Caco-2 (cell line): Measurements from ENCODE around the gene AKAP7. TPM values are rescaled to one million over a fixed set of nuclear protein-coding genes. Genes with fewer than 3 reads are reported as not detected.

Source experiments
- BruUV-seq: library from RNA; stranded (reverse); fragments of 400-500 nt; replicated peaks from 2 replicates; lab custom pipeline; 2021; lab: Mats Ljungman, UMichigan
- CTCF ChIA-PET: fragments of 300-600 bp; sonication (Branson Sonifier 250); formaldehyde crosslinking; loops from one replicate; lab custom pipeline; 2022; ENCODE audit warnings: antibody characterized with exemption; lab: Charles Lee
- POLR2A ChIA-PET: fragments of 300-600 bp; sonication (Branson Sonifier 250); formaldehyde crosslinking; loops from one replicate; lab custom pipeline; 2022; ENCODE audit warnings: antibody characterized with exemption; lab: Charles Lee
- DNase-seq, 2 experiments: peaks; one replicate each; pipeline versions ENCODE4 v3.0.0 to v3.0.0-alpha.2; 2020 to 2022
- H3K27me3 ChIP-seq: replicated peaks from 2 replicates; pipeline ENCODE4 v1.6.0; 2011; ENCODE audit warnings: low read length; ENCODE audit not compliant: control insufficient read depth, insufficient read depth
- H3K36me3 ChIP-seq: 2 replicates; pipeline ENCODE4 v1.5.1; 2011; ENCODE audit warnings: low read length; ENCODE audit not compliant: control insufficient read depth, insufficient read depth
- H3K4me1 ChIP-seq: fragments of 250-450 bp; sonication (Bioruptor Pico); 2 replicates; pipeline ENCODE4 v1.5.1; 2020; ENCODE audit warnings: mild to moderate bottlenecking
- H3K4me3 ChIP-seq: 2 replicates; pipeline ENCODE4 v1.5.1; 2011; ENCODE audit warnings: low read depth, mild to moderate bottlenecking, control low read depth, low read length
- H3K9me3 ChIP-seq: fragments of 250-450 bp; sonication (Bioruptor Pico); 2 replicates; pipeline ENCODE4 v1.5.1; 2020; ENCODE audit warnings: mild to moderate bottlenecking, moderate library complexity
- H3K27ac Mint-ChIP-seq: one replicate; pipeline ENCODE4 v1.8.0; 2022; ENCODE audit warnings: mixed read lengths; ENCODE audit not compliant: unreplicated experiment
- H3K27me3 Mint-ChIP-seq: one replicate; pipeline ENCODE4 v1.8.0; 2022; ENCODE audit warnings: mixed read lengths; ENCODE audit not compliant: insufficient read depth, unreplicated experiment
- H3K36me3 Mint-ChIP-seq: one replicate; pipeline ENCODE4 v1.8.0; 2022; ENCODE audit warnings: mild to moderate bottlenecking, mixed read lengths; ENCODE audit not compliant: insufficient read depth, unreplicated experiment
- H3K4me1 Mint-ChIP-seq: one replicate; pipeline ENCODE4 v1.8.0; 2022; ENCODE audit warnings: low read depth, mixed read lengths; ENCODE audit not compliant: unreplicated experiment
- H3K4me3 Mint-ChIP-seq: one replicate; pipeline ENCODE4 v1.8.0; 2022; ENCODE audit warnings: mild to moderate bottlenecking, moderate library complexity, mixed read lengths; ENCODE audit not compliant: unreplicated experiment
- H3K9me3 Mint-ChIP-seq: one replicate; pipeline ENCODE4 v1.8.0; 2022; ENCODE audit warnings: mixed read lengths; ENCODE audit not compliant: unreplicated experiment
- CTCF ChIP-seq, 2 experiments: fragments of 200-600 bp in 1 of 2; IDR thresholded peaks; 1 replicate in 1 of 2; 2 replicates in 1 of 2; pipeline versions ENCODE4 v1.5.1 to v1.8.0; 2011 to 2022; ENCODE audit warnings: antibody characterized with exemption in 1 of 2, control low read depth in 1 of 2, inconsistent platforms in 1 of 2, low read depth in 1 of 2, low read length in 1 of 2, mild to moderate bottlenecking in 1 of 2, moderate library complexity in 1 of 2; ENCODE audit not compliant: insufficient read depth in 1 of 2, severe bottlenecking in 1 of 2, unreplicated experiment in 1 of 2
- intact Hi-C: fragments of 100-400 bp; cut with micrococcal nuclease; formaldehyde crosslinking; loops from one replicate; pipeline ENCODE4 v1.10.0; 2022; ENCODE audit not compliant: unreplicated experiment
- total RNA-seq: library from RNA; stranded (reverse); gene quantifications from 2 replicates; pipeline ENCODE4 v1.2.3, GENCODE V29; 2022

The AKAP7 gene
- total RNA-seq, 1 experiment from 2014 or later: 5.6 TPM

- no TSS peak for BruUV-seq
- Histone ChIP-seq H3K27me3 (no peaks in the 10 kb centered on the region), H3K4me3 (no peak overlapping the region), H3K36me3 (no peaks in the 10 kb centered on the region), H3K9me3 (no peaks in the 10 kb centered on the region), H3K4me1 (no peaks in the 10 kb centered on the region)
- intact Hi-C loops: no loop called here
- Mint-ChIP-seq H3K27ac (no peak overlapping the region), H3K27me3 (no peaks in the 10 kb centered on the region), H3K36me3 (no peaks in the 10 kb centered on the region), H3K4me1 (peaks cover 2% of the 10 kb centered on the region), H3K9me3 (peaks cover 12% of the 10 kb centered on the region), H3K4me3 (no peak overlapping the region)
- no peak for TF ChIP-seq CTCF (IDR thresholded peaks at IDR 0.05; ENCODE audit: insufficient read depth in 1 of 2, low read depth in 1 of 2, low read length in 1 of 2, severe bottlenecking in 1 of 2, unreplicated experiment in 1 of 2)
- CTCF ChIA-PET: no interaction called here
- POLR2A ChIA-PET: no interaction called here
- DNase-seq: no peak
Measured at GRCh38 chr6:131244942-131245341, 109.7 kb downstream of the AKAP7 start.

GRCh38 chr6:131250122-131250521 lies 114.9 kb downstream of the AKAP7 start:
- H3K4me3 Mint-ChIP-seq: peak overlapping the region; percentile 76
- no peaks in the 10 kb centered on the region for H3K9me3 Mint-ChIP-seq
- no peaks in the 10 kb centered on the region for H3K4me1 ChIP-seq
- H3K27me3 Mint-ChIP-seq: no peaks in the 10 kb centered on the region
- TF ChIP-seq CTCF (IDR thresholded peaks at IDR 0.05; ENCODE audit: insufficient read depth in 1 of 2, low read depth in 1 of 2, low read length in 1 of 2, severe bottlenecking in 1 of 2, unreplicated experiment in 1 of 2): no peak
- no peaks in the 10 kb centered on the region for H3K36me3 ChIP-seq
- ChIA-PET CTCF (no interaction called here), POLR2A (no interaction called here)
- BruUV-seq: no TSS peak
- peak overlapping the region; percentile 52 for H3K27ac Mint-ChIP-seq
- H3K36me3 Mint-ChIP-seq: no peaks in the 10 kb centered on the region
- peaks cover 11% of the 10 kb centered on the region for H3K4me1 Mint-ChIP-seq
- peak; percentile 19 to 42 for DNase-seq
- H3K27me3 ChIP-seq: no peaks in the 10 kb centered on the region
- no peaks in the 10 kb centered on the region for H3K9me3 ChIP-seq
- H3K4me3 ChIP-seq: peak overlapping the region; percentile 51
- intact Hi-C loops: no loop called here

- CTCF ChIA-PET: no interaction called here
Measured at GRCh38 chr6:131250936-131251335, 115.7 kb downstream of the AKAP7 start.

More at GRCh38 chr6:131250936-131251335, 115.7 kb downstream of the AKAP7 start:
- no peaks in the 10 kb centered on the region for H3K27me3 ChIP-seq
- no peaks in the 10 kb centered on the region for H3K36me3 Mint-ChIP-seq
- no peak for DNase-seq
- intact Hi-C loops: no loop called here
- peaks cover 11% of the 10 kb centered on the region for H3K4me1 Mint-ChIP-seq
- H3K9me3 Mint-ChIP-seq: no peaks in the 10 kb centered on the region
- H3K36me3 ChIP-seq: no peaks in the 10 kb centered on the region
- H3K4me1 ChIP-seq: no peaks in the 10 kb centered on the region
- POLR2A ChIA-PET: interaction anchor here (0.5 kb wide), 1 partner anchor 63 kb away, joined by 4 read pairs; no protein-coding TSS in a partner anchor
- BruUV-seq: no TSS peak
- TF ChIP-seq CTCF (IDR thresholded peaks at IDR 0.05; ENCODE audit: insufficient read depth in 1 of 2, low read depth in 1 of 2, low read length in 1 of 2, severe bottlenecking in 1 of 2, unreplicated experiment in 1 of 2): no peak
- H3K27ac Mint-ChIP-seq: peak overlapping the region; percentile 52
- H3K4me3 ChIP-seq: peak overlapping the region; percentile 51
- H3K9me3 ChIP-seq: no peaks in the 10 kb centered on the region
- H3K4me3 Mint-ChIP-seq: peak overlapping the region; percentile 76
- H3K27me3 Mint-ChIP-seq: no peaks in the 10 kb centered on the region
